ENCODE data around the gene WASL.
"Not testable (repeated sequence)": the region's sequence is repeated elsewhere in the genome, so short reads cannot be mapped to it uniquely, and the experiment has no call there.

WASL gene

GRCh38 chr7:123748734-123749536 is at the start of gene WASL:
WASL (minus strand) TSS chr7:123749003; CDS start chr7:123748734, 269 bp downstream.
- peak; percentile 81 to 86 for DNase-seq (ENCODE audit: low read depth in 2 of 2)

- DNase-seq (ENCODE audit: low read depth in 2 of 2), result no peak
Observed at GRCh38 chr7:123797673-123798531, 49.1 kb upstream of the WASL start.

GRCh38 chr7:123796568-123796967 is 47.8 kb upstream of the WASL start:
- DNase-seq (ENCODE audit: low read depth in 2 of 2), result no peak

- no peak for DNase-seq (ENCODE audit: low read depth in 2 of 2)
Observed at GRCh38 chr7:123795917-123796316, 47.1 kb upstream of the WASL start.

- DNase-seq (ENCODE audit: low read depth in 2 of 2), result not testable (repeated sequence)
Observed at GRCh38 chr7:123795116-123795515, 46.3 kb upstream of the WASL start.

- DNase-seq (ENCODE audit: low read depth in 2 of 2), result no peak
Observed at GRCh38 chr7:123792547-123792946, 43.7 kb upstream of the WASL start.

- no peak for DNase-seq (ENCODE audit: low read depth in 2 of 2)
Observed at GRCh38 chr7:123791001-123791400, 42.2 kb upstream of the WASL start.

GRCh38 chr7:123789817-123790216 is 41.0 kb upstream of the WASL start:
- DNase-seq (ENCODE audit: low read depth in 2 of 2), result no peak

GRCh38 chr7:123789206-123789784 is 40.5 kb upstream of the WASL start:
- DNase-seq (ENCODE audit: low read depth in 2 of 2), result no peak

GRCh38 chr7:123788584-123788983 is 39.8 kb upstream of the WASL start:
- no peak for DNase-seq (ENCODE audit: low read depth in 2 of 2)

- no peak for DNase-seq (ENCODE audit: low read depth in 2 of 2)
Observed at GRCh38 chr7:123787220-123788007, 38.6 kb upstream of the WASL start.

- DNase-seq (ENCODE audit: low read depth in 2 of 2), result no peak
Observed at GRCh38 chr7:123784263-123784662, 35.5 kb upstream of the WASL start.

GRCh38 chr7:123783820-123784219 is 35.0 kb upstream of the WASL start:
- DNase-seq (ENCODE audit: low read depth in 2 of 2), result no peak

- no peak for DNase-seq (ENCODE audit: low read depth in 2 of 2)
Observed at GRCh38 chr7:123782071-123782798, 33.4 kb upstream of the WASL start.

- DNase-seq (ENCODE audit: low read depth in 2 of 2), result not testable (repeated sequence)
Observed at GRCh38 chr7:123780472-123780871, 31.7 kb upstream of the WASL start.

GRCh38 chr7:123774496-123774895 is 25.7 kb upstream of the WASL start:
- DNase-seq (ENCODE audit: low read depth in 2 of 2), result no peak

GRCh38 chr7:123773481-123773880 is 24.7 kb upstream of the WASL start:
- no peak for DNase-seq (ENCODE audit: low read depth in 2 of 2)

- no peak for DNase-seq (ENCODE audit: low read depth in 2 of 2)
Observed at GRCh38 chr7:123772652-123773051, 23.8 kb upstream of the WASL start.

- DNase-seq (ENCODE audit: low read depth in 2 of 2), result no peak
Observed at GRCh38 chr7:123771846-123772245, 23.0 kb upstream of the WASL start.

- DNase-seq (ENCODE audit: low read depth in 2 of 2), result no peak
Observed at GRCh38 chr7:123771256-123771655, 22.5 kb upstream of the WASL start.

GRCh38 chr7:123770378-123770777 is 21.6 kb upstream of the WASL start:
- no peak for DNase-seq (ENCODE audit: low read depth in 2 of 2)

Data from stimulated activated CD8-positive, alpha-beta memory T cell treated with anti-CD3 and anti-CD28 coated beads, Interleukin-2, amount 100 ng/mL, for 48 hours (primary cell).